HepG2 (cell line): Measurements from ENCODE around the gene FAIM. TPM values are rescaled to one million over a fixed set of nuclear protein-coding genes. Genes with fewer than 3 reads are reported as not detected.

Source experiments
- ARID2 ChIP-seq: sonication (generic); formaldehyde crosslinking; IDR thresholded peaks from 2 replicates; pipeline ENCODE4 v1.8.1; 2022; ENCODE audit warnings: mild to moderate bottlenecking, missing genetic modification reagents, borderline replicate concordance
- ELF1 ChIP-seq: sonication (generic); formaldehyde crosslinking; IDR thresholded peaks from 2 replicates; pipeline ENCODE4 v1.4.0; 2020; ENCODE audit warnings: missing genetic modification reagents
- ZNF572 ChIP-seq: sonication (generic); formaldehyde crosslinking; IDR thresholded peaks from 2 replicates; pipeline ENCODE4 v1.5.1; 2020; ENCODE audit warnings: mild to moderate bottlenecking, missing genetic modification reagents
- polyA plus RNA-seq, 8 experiments: library from polyadenylated mRNA; depleted of rRNA in 3 of 8; stranded (reverse) in 7 of 8; unstranded in 1 of 8; fragments of >200 nt; fragmentation: Illumina TruSeq in 4 of 8; extraction: Trizol in 4 of 8; gene quantifications; 2 replicates each; pipeline versions ENCODE4 v1.2.1 to v1.2.3, GENCODE V29; 2011 to 2016; ENCODE audit warnings: low read depth in 4 of 8, missing spikeins in 1 of 8, mixed read lengths in 1 of 8; ENCODE audit not compliant: insufficient read depth in 1 of 8
- total RNA-seq, 5 experiments: library from RNA; depleted of rRNA; stranded (reverse); fragments of >200 nt; fragmentation: Illumina TruSeq; extraction: Trizol; gene quantifications; 2 replicates each; pipeline ENCODE4 v1.2.3, GENCODE V29; 2016; ENCODE audit warnings: low read depth in 1 of 5
- TF ChIP-seq, protein P1 (sequence below): sonication (generic); formaldehyde crosslinking; IDR thresholded peaks from 2 replicates; pipeline ENCODE4 v1.4.0; 2020; ENCODE audit warnings: mild to moderate bottlenecking, missing genetic modification reagents, borderline replicate concordance
- TF ChIP-seq, protein P2 (sequence below): sonication (generic); formaldehyde crosslinking; IDR thresholded peaks from 2 replicates; pipeline ENCODE4 v1.5.0; 2020; ENCODE audit warnings: mild to moderate bottlenecking, missing genetic modification reagents

Gene FAIM
- total and polyA plus RNA-seq, 2 of the 13 experiments (the other 11 are each of a cell fraction or from before 2014, with no cell fraction given): 4.3 to 25.8 TPM

DNA sequence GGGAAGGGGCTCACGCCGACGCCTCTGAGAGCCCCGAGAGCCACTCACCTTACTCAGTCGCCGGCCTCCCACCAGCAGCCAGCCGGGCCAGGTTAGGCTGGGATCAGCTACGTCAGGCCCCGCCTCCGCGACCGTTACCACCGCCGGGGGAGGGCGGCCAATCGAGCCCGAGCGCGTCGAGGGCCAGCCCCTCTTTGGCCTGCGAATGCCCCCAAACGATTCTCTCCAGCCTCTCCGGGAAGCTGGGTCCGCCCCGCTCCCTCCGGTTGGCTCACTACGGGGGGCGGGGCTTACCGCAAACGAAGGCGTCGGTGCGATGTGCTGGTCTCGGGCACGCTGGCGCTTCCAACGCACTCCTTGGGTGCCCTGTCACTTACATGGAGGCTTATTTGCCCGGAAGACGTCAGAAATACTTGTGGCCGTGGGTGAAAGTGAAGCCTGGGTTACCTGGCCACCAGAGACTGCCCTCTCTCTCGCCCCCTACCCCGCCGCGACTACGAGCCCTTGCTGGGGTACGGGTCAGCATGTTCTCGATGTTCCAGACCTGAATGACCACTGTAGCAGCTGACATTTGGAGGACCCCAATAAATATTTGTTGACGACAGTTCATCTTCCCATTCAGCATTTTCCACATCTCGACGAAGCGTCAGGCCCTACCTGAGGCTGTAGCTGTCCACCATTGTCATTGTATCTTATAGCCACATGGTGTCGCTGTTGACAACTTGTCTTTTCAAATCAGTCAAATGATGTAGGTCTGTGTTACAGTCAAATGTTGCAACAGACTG, 14.2 kb upstream of the FAIM start, which contains the start of gene CEP70 (continued):
- TF ChIP-seq, protein P1, sequence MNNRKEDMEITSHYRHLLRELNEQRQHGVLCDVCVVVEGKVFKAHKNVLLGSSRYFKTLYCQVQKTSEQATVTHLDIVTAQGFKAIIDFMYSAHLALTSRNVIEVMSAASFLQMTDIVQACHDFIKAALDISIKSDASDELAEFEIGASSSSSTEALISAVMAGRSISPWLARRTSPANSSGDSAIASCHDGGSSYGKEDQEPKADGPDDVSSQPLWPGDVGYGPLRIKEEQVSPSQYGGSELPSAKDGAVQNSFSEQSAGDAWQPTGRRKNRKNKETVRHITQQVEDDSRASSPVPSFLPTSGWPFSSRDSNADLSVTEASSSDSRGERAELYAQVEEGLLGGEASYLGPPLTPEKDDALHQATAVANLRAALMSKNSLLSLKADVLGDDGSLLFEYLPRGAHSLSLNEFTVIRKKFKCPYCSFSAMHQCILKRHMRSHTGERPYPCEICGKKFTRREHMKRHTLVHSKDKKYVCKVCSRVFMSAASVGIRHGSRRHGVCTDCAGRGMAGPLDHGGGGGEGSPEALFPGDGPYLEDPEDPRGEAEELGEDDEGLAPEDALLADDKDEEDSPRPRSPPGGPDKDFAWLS (CRISPR knock-in tag): no peak
- TF ChIP-seq, protein P2, sequence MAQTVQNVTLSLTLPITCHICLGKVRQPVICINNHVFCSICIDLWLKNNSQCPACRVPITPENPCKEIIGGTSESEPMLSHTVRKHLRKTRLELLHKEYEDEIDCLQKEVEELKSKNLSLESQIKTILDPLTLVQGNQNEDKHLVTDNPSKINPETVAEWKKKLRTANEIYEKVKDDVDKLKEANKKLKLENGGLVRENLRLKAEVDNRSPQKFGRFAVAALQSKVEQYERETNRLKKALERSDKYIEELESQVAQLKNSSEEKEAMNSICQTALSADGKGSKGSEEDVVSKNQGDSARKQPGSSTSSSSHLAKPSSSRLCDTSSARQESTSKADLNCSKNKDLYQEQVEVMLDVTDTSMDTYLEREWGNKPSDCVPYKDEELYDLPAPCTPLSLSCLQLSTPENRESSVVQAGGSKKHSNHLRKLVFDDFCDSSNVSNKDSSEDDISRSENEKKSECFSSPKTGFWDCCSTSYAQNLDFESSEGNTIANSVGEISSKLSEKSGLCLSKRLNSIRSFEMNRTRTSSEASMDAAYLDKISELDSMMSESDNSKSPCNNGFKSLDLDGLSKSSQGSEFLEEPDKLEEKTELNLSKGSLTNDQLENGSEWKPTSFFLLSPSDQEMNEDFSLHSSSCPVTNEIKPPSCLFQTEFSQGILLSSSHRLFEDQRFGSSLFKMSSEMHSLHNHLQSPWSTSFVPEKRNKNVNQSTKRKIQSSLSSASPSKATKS (CRISPR knock-in tag): no peak
- TF ChIP-seq ZNF572 (CRISPR knock-in tag) (no peak; the same call in 1 of the 2 replicates), ELF1 (CRISPR knock-in tag) (peak; percentile 69), ARID2 (0 out of 2 replicates have a peak, but pooled peaks have one; percentile 65)
